Astrocyte of the spinal cord (primary cell): ENCODE results near the gene ARID5B.

Experiments used
- DNase-seq: peaks from one replicate; pipeline ENCODE4 v3.0.0; 2011; ENCODE audit warnings: low read depth, low spot score
- H3K4me3 ChIP-seq: 2 replicates; pipeline ENCODE4 v1.5.1; 2011; ENCODE audit warnings: low read depth, mild to moderate bottlenecking, low read length, moderate library complexity
- in situ Hi-C: cut with HindIII; loops from 2 replicates; pipeline ENCODE4 v1.10.0; 2017; ENCODE audit warnings: low sequenced_read_pairs
- TF ChIP-seq, protein P1 (sequence below): IDR thresholded peaks from 2 replicates; pipeline ENCODE4 v1.5.1; 2012; ENCODE audit warnings: low read depth, mild to moderate bottlenecking, low read length, inconsistent platforms

ARID5B gene

DNA sequence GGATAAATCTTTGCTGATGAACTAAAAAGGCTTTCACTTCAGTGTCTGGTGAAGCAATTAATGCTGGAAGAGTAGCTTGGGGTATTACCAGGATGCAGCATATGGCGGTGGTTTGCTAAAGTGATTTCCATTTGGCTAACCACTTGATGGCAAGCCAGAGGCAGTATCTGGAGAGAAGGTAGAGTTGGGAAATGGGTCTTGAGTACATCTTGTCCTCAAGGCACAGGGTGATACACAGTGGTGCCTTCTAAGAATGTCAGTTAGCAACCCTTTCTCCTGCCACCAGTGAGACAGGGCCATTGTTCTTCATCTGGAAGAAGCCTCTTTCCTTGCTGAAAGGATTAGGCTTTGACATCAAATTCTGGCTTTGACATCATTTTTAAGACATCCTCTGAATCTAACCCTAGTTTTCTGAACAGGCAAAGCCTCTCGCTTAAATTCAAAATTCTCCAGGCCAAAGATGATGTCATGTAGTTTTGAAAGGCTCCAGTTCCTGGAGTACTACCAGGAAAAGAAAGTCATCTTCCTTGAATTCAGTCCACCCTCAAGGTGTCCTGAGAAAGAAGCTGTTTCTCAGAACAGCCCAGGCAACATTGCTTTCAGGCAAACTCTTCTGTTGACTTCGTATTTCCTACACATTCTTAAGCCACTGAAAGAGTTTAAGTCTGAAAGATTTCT is 162.4 kb downstream of the ARID5B start:
- in situ Hi-C loops = no loop called here
- TF ChIP-seq, protein P1, sequence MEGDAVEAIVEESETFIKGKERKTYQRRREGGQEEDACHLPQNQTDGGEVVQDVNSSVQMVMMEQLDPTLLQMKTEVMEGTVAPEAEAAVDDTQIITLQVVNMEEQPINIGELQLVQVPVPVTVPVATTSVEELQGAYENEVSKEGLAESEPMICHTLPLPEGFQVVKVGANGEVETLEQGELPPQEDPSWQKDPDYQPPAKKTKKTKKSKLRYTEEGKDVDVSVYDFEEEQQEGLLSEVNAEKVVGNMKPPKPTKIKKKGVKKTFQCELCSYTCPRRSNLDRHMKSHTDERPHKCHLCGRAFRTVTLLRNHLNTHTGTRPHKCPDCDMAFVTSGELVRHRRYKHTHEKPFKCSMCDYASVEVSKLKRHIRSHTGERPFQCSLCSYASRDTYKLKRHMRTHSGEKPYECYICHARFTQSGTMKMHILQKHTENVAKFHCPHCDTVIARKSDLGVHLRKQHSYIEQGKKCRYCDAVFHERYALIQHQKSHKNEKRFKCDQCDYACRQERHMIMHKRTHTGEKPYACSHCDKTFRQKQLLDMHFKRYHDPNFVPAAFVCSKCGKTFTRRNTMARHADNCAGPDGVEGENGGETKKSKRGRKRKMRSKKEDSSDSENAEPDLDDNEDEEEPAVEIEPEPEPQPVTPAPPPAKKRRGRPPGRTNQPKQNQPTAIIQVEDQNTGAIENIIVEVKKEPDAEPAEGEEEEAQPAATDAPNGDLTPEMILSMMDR = no peak
- no peak overlapping the region for H3K4me3 ChIP-seq
- DNase-seq = peak; percentile 66

DNA sequence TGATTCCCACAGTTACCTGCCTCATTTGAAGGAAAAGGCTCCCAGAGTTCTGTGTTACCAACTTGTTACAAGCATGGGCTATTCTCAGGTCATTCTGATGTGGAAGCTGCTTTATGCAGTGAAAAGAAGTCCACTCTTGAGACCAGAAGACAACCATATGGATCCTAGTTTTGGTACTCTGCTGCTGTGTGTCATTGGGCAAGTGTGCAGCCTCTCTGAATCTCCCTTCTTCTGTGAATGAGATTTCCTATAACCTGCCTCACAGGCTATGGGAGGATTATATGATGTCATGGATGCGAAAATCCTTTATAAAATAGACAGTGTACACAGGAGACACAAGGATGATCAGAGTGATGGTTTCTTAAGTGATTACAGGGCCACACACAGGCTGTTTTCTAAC is 166.1 kb downstream of the ARID5B start:
- no peak for DNase-seq
- H3K4me3 ChIP-seq = no peak overlapping the region
- TF ChIP-seq, protein P1 = no peak
- in situ Hi-C loops = no loop called here

DNA sequence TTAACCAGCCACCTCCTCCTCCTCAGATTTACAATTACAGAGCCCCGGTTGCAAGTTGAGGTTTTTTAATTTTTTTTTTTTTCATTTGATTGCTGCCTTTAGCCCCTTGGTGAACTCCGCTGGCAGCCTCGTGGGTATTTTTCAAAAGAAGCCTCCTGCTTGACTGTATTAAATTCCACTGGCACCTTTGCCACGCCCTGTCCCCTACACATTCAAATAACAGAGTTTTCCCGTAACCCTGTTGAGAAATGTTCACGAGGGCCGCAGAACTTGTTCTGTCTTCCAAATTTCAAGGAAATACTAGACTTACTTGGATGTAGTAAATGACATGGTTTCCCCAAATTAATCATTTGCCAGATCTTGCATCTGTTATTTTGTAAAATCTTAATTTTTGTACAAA is 167.0 kb downstream of the ARID5B start:
- DNase-seq = no peak
- no peak overlapping the region for H3K4me3 ChIP-seq
- in situ Hi-C loops = no loop called here
- TF ChIP-seq, protein P1 = no peak

DNA sequence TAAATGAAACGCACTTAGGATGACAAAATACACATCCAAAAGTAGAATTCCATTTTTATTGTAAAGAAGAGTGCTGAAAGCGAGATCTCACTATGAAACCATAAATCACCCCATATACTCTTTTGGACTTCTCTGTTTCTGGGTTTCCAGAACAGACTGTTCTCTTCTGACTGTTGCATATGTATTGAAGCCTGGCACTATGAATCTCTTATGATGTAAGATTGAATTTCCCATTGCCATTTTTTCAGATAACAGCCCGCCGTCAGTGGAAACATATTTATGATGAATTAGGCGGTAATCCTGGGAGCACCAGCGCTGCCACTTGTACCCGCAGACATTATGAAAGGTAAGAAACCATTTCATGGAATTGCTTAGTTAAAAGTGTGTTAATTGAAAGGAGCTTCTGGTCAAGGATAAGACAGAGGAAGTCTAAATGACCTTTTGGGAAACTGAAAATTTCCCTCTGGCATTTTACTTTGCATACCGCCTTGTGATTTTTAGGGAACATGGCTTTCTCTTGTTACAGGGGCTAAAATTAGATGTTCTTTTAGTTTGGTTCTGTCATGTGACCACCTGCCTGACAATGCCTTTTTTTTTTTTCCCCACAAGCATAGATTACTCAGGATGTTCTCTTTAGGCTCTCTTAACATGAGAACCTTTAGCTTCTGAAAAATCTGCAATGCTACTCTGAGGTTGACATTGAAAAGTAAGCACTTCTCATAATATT is 168.1 kb downstream of the ARID5B start:
- DNase-seq = no peak
- in situ Hi-C loops = no loop called here
- TF ChIP-seq, protein P1 = no peak
- H3K4me3 ChIP-seq = no peak overlapping the region

DNA sequence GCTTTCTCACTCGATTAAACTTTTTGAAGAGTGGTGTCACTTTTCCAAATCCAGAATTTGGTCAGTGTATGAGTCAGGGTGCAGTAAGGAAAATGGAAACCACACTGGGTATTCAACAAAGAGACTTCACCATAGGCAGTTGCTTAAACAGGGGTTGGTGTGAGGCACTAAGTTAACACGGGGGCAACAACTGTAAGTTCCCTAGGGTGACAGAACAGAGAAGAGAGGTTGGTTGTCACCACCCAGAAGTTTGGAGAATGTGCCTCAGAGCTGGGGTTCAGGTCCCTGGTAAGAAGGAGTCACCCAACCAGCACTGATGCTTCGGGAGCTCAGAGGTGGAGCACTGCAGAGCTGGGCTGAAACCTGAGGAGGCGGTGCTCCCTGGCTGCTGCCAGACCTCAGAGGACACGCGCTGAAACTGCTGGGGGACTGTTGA is 170.4 kb downstream of the ARID5B start:
- in situ Hi-C loops = no loop called here
- DNase-seq = peak; percentile 72
- H3K4me3 ChIP-seq = no peak overlapping the region
- TF ChIP-seq, protein P1 = no peak

DNA sequence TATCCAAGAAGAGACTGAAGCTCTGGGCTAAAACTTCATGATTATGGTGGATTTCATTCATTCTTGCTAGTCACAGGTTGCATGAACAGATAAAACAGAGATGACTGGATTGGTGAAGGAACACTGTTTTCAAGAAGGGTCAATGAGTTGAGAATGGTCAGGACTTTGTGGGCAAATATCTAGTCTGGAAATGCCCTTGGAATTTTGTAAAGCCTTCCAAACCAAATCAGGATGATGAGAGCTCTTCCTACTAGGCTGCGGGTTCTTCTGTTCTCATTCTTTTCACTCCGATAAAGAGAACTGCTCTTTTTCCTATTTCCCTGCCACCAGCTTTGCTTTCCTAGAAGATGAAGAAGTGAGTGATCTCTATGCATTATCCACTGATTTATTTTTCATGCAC is 171.4 kb downstream of the ARID5B start:
- TF ChIP-seq, protein P1 = no peak
- DNase-seq = no peak
- H3K4me3 ChIP-seq = no peak overlapping the region
- in situ Hi-C loops = no loop called here
